GM12878 (cell line): ENCODE results near the gene TSR3. TPM values are rescaled to one million over a fixed set of nuclear protein-coding genes. Genes with fewer than 3 reads are reported as not detected.

Experiments used
- ATAC-seq: fragments of 200-7000 bp; cut with Tn5 transposase; 3 replicates; pipeline ENCODE4 v1.9.1; 2020; ENCODE audit warnings: mild to moderate bottlenecking, moderate library complexity
- BruUV-seq: library from RNA; stranded (reverse); fragments of 400-500 nt; replicated peaks from 2 replicates; lab custom pipeline; 2021; lab: Mats Ljungman, UMichigan
- CTCF ChIA-PET: fragments of 300-600 bp; sonication (Branson Sonifier 250); formaldehyde crosslinking; extraction: SDS; loops from one replicate; lab custom pipeline; 2021; ENCODE audit warnings: inconsistent platforms; lab: Yijun Ruan, JAX
- POLR2A ChIA-PET: fragments of 350-600 bp; formaldehyde crosslinking; extraction: SDS; loops from one replicate; lab custom pipeline; 2021; ENCODE audit warnings: inconsistent platforms; lab: Charles Lee
- RAD21 ChIA-PET: fragments of 300-600 bp; sonication (Branson Sonifier 250); formaldehyde crosslinking; loops from one replicate; lab custom pipeline; 2023; ENCODE audit warnings: antibody characterized with exemption; ENCODE audit not compliant: unreplicated experiment; lab: Charles Lee
- SMC1A ChIA-PET: fragments of 300-600 bp; sonication (Branson Sonifier 250); formaldehyde crosslinking; loops from one replicate; lab custom pipeline; 2023; ENCODE audit not compliant: unreplicated experiment, uncharacterized antibody; lab: Charles Lee
- DNase-seq: peaks from one replicate; pipeline ENCODE4 v3.0.0-alpha.2; 2011; ENCODE audit warnings: low read depth, low spot score
- FAIRE-seq: peaks from 3 replicates; lab custom pipeline; 2011; peaks lifted over from hg19 to GRCh38; lab: Jason Lieb, UNC
- H2AFZ ChIP-seq: 2 replicates; pipeline ENCODE4 v1.6.0; 2011; ENCODE audit warnings: low read depth, low read length, control low read depth; ENCODE audit not compliant: control insufficient read depth
- H3K27ac ChIP-seq: 2 replicates; pipeline ENCODE4 v1.5.1; 2011; ENCODE audit warnings: control low read depth; ENCODE audit not compliant: control insufficient read depth, insufficient read depth
- H3K27me3 ChIP-seq, 2 experiments: replicated peaks in 1 of 2; 2 replicates each; pipeline versions ENCODE4 v1.6.0 to v1.6.1; 2011; ENCODE audit warnings: low read length in 1 of 2; ENCODE audit not compliant: control insufficient read depth in 2 of 2, insufficient read depth in 2 of 2
- H3K36me3 ChIP-seq, 2 experiments: 2 replicates each; pipeline ENCODE4 v1.5.1; 2011; ENCODE audit warnings: low read length in 1 of 2; ENCODE audit not compliant: control insufficient read depth in 2 of 2, insufficient read depth in 2 of 2
- H3K4me1 ChIP-seq: 2 replicates; pipeline ENCODE4 v1.6.1; 2011; ENCODE audit warnings: mild to moderate bottlenecking, low read length, moderate library complexity, mixed read lengths; ENCODE audit not compliant: control insufficient read depth, insufficient read depth
- H3K4me2 ChIP-seq: 2 replicates; pipeline ENCODE4 v1.6.0; 2011; ENCODE audit warnings: control low read depth; ENCODE audit not compliant: control insufficient read depth, insufficient read depth
- H3K4me3 ChIP-seq: fragments of 200-600 bp; sonication (generic); 2 replicates; pipeline ENCODE4 v1.5.1; 2016
- H3K79me2 ChIP-seq: 2 replicates; pipeline ENCODE4 v1.6.0; 2011; ENCODE audit warnings: low read length; ENCODE audit not compliant: control insufficient read depth, insufficient read depth
- H3K9ac ChIP-seq: 2 replicates; pipeline ENCODE4 v1.8.0; 2011; ENCODE audit warnings: low read length, control low read depth, mixed read lengths; ENCODE audit not compliant: control insufficient read depth, insufficient read depth
- H3K9me3 ChIP-seq: replicated peaks from 3 replicates; pipeline ENCODE4 v1.5.1; 2011; ENCODE audit warnings: mild to moderate bottlenecking, low read length; ENCODE audit not compliant: control insufficient read depth, insufficient read depth
- H4K20me1 ChIP-seq: 2 replicates; pipeline ENCODE4 v1.6.0; 2011; ENCODE audit not compliant: control insufficient read depth, insufficient read depth
- CBX5 ChIP-seq: sonication (generic); IDR thresholded peaks from 2 replicates; pipeline ENCODE4 v1.6.1; 2016; ENCODE audit warnings: low read depth, moderate library complexity, mild to moderate bottlenecking, inconsistent platforms
- EGR1 ChIP-seq, 2 experiments: IDR thresholded peaks; 1 replicate in 1 of 2; 2 replicates in 1 of 2; pipeline ENCODE4 v1.6.1; 2011 to 2012; ENCODE audit warnings: low read depth in 2 of 2, low read length in 2 of 2, borderline replicate concordance in 1 of 2, mild to moderate bottlenecking in 1 of 2, moderate library complexity in 1 of 2
- HDGF ChIP-seq: fragments of 450-650 bp; IDR thresholded peaks from 2 replicates; pipeline ENCODE4 v1.6.1; 2016; ENCODE audit warnings: antibody characterized with exemption
- MXI1 ChIP-seq: fragments of 150-350 bp; IDR thresholded peaks from 2 replicates; pipeline ENCODE4 v1.6.1; 2011; ENCODE audit warnings: low read depth, mild to moderate bottlenecking, inconsistent platforms, low read length, improper control_type of control experiment
- PML ChIP-seq: IDR thresholded peaks from 2 replicates; pipeline ENCODE4 v1.6.1; 2012; ENCODE audit warnings: low read length, inconsistent platforms
- POLR2A ChIP-seq: IDR thresholded peaks from 2 replicates; pipeline ENCODE4 v1.6.1; 2011; ENCODE audit warnings: low read depth, mild to moderate bottlenecking, low read length
- SP1 ChIP-seq: IDR thresholded peaks from one replicate; pipeline ENCODE4 v1.6.1; 2011; ENCODE audit warnings: low read depth, low read length
- YY1 ChIP-seq: IDR thresholded peaks from 2 replicates; pipeline ENCODE4 v1.6.1; 2011; ENCODE audit warnings: low read depth, mild to moderate bottlenecking, low read length
- ZBED1 ChIP-seq: IDR thresholded peaks from 2 replicates; pipeline ENCODE4 v1.6.1; 2016; ENCODE audit warnings: borderline replicate concordance
- ZNF384 ChIP-seq: IDR thresholded peaks from 2 replicates; pipeline ENCODE4 v1.6.1; 2012; ENCODE audit warnings: low read depth, mild to moderate bottlenecking, low read length, improper control_type of control experiment, borderline replicate concordance
- WGBS: methylation state at CpG from one replicate; pipeline ENCODE4 v1.1.6; 2016; ENCODE audit warnings: low lambda C conversion rate; ENCODE audit not compliant: insufficient replicate concordance, insufficient coverage; ENCODE audit errors: missing lambda C conversion rate; 5-methylcytosine and 5-hydroxymethylcytosine counted together
- in situ Hi-C: fragments of 300-500 bp; cut with MboI; formaldehyde crosslinking; loops from 9 replicates; pipeline ENCODE4 v1.14.3; 2018; ENCODE audit warnings: mixed read lengths
- intact Hi-C: fragments of 100-400 bp; cut with micrococcal nuclease; formaldehyde crosslinking; loops from one replicate; pipeline ENCODE4 v1.14.2; 2022; ENCODE audit not compliant: unreplicated experiment
- polyA plus RNA-seq, 11 experiments: library from polyadenylated mRNA; depleted of rRNA in 4 of 11; unstranded in 6 of 11; stranded (reverse) in 5 of 11; fragments of >200 nt; fragmentation: Nextera tagmentation in 4 of 11; fragmentation: Illumina TruSeq in 1 of 11; extraction: Ambion mirVana in 4 of 11; extraction: Trizol in 1 of 11; gene quantifications; 1 replicate in 1 of 11; 2 replicates in 10 of 11; pipeline versions ENCODE4 v1.2.1 to v1.2.3, GENCODE V29; 2011 to 2016; ENCODE audit warnings: inconsistent platforms in 2 of 11, missing spikeins in 2 of 11, low read depth in 1 of 11
- total RNA-seq, 4 experiments: library from RNA; depleted of rRNA in 3 of 4; stranded (reverse); fragments of >200 nt in 3 of 4; fragmentation: Illumina TruSeq in 1 of 4; extraction: Trizol in 1 of 4; gene quantifications; 2 replicates each; pipeline versions ENCODE4 v1.2.1 to v1.2.3, GENCODE V29; 2013 to 2021

The TSR3 gene
- total and polyA plus RNA-seq, 10 of the 15 experiments (the other 5 are each of a cell fraction or from before 2014, with no cell fraction given): 3.4 to 108 (median 46.9) TPM

DNA sequence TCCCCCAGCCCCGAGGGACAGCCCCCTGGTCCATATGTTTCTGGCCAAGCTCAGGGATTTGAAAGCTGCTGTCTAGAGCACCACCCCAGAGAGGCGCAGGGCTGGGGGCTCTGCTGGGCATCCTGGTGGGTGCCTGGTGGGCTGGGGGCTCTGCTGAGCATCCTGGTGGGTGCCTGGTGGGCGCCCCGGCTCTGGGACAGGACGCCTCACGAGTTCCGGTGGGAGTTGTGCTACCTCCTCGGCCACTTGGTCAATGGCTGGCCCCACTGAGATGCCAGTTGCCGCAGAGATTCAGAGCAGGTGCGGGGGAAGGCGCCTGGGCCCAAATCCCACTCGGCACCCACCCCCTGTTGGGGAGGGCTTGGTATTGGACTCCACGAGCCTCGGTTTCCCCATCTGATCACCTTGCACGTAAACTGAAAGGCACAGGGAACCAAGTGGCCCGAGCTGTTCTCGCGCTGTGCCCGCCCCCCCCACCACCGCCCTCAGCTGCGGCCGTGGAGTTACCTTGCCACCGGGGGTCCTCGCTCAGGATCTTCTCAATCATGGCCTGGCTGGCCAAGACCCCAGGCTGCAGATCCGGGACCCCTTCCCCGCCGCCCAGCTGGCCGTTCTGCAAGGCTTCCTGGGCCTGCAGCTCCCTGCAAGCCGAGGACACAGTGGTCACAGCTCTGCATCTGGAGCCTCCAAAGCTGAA is 49.5 kb upstream of the TSR3 start:
- no peaks in the 10 kb centered on the region for H3K79me2 ChIP-seq
- BruUV-seq: no TSS peak
- no peak overlapping the region for H3K4me2 ChIP-seq
- ChIA-PET RAD21 (no interaction called here), SMC1A (no interaction called here), POLR2A (no interaction called here), CTCF (interaction anchor here (0.9 kb wide), 1 partner anchor 38 kb away, joined by 6 read pairs; no protein-coding TSS in a partner anchor)
- no peak for DNase-seq
- no peaks in the 10 kb centered on the region for H3K9me3 ChIP-seq
- FAIRE-seq: no peak
- no peak for ATAC-seq
- in situ Hi-C loops (no loop called here), intact Hi-C loops (no loop called here)
- no peaks in the 10 kb centered on the region for H3K27me3 ChIP-seq
- no peaks in the 10 kb centered on the region for H3K4me1 ChIP-seq
- H4K20me1 ChIP-seq: no peaks in the 10 kb centered on the region
- no peak overlapping the region for H2AFZ ChIP-seq
- TF ChIP-seq ZNF384 (no peak), ZBED1 (no peak), PML (no peak), SP1 (no peak), EGR1 (IDR thresholded peaks at IDR 0.05; ENCODE audit: borderline replicate concordance in 1 of 2, low read depth in 2 of 2, low read length in 2 of 2) (no peak), HDGF (no peak), YY1 (no peak), MXI1 (no peak), CBX5 (no peak), POLR2A (no peak)
- no peaks in the 10 kb centered on the region; a peak in 2 of 4 replicates for H3K36me3 ChIP-seq
- 78% methylated on average over 29 of the region's 29 CpGs for WGBS
- no peak overlapping the region for H3K27ac ChIP-seq
- H3K4me3 ChIP-seq: no peak overlapping the region
- H3K9ac ChIP-seq: no peak overlapping the region
